HUES48 (cell line): Measurements from ENCODE around the gene CD302.
"Not testable (repeated sequence)": the region's sequence is repeated elsewhere in the genome, so short reads cannot be mapped to it uniquely, and the experiment has no call there.

Experiments
- H3K27ac ChIP-seq: one replicate; pipeline ENCODE4 v1.7.0; 2013; ENCODE audit warnings: low read depth, low read length, inconsistent platforms
- H3K27me3 ChIP-seq: 2 replicates; pipeline ENCODE4 v1.6.1; 2013; ENCODE audit warnings: mild to moderate bottlenecking, low read length; ENCODE audit not compliant: control insufficient read depth, insufficient read depth
- H3K36me3 ChIP-seq: 2 replicates; pipeline ENCODE4 v1.6.1; 2013; ENCODE audit warnings: low read length; ENCODE audit not compliant: control insufficient read depth, insufficient read depth
- H3K4me1 ChIP-seq: 2 replicates; pipeline ENCODE4 v1.6.1; 2013; ENCODE audit warnings: mild to moderate bottlenecking, low read length; ENCODE audit not compliant: control insufficient read depth, insufficient read depth
- H3K4me3 ChIP-seq: 2 replicates; pipeline ENCODE4 v1.5.1; 2013; ENCODE audit warnings: mild to moderate bottlenecking, low read depth, low read length
- H3K9ac ChIP-seq: 2 replicates; pipeline ENCODE4 v1.6.1; 2013; ENCODE audit warnings: mild to moderate bottlenecking, low read depth, low read length, moderate library complexity
- H3K9me3 ChIP-seq: 2 replicates; pipeline ENCODE4 v1.6.1; 2013; ENCODE audit warnings: low read length; ENCODE audit not compliant: control insufficient read depth, insufficient read depth

Gene CD302

GRCh38 chr2:159728629-159729028, 69.4 kb downstream of the CD302 start:
- H3K4me1 ChIP-seq = no peaks in the 10 kb centered on the region
- H3K9ac ChIP-seq = no peak overlapping the region
- no peak overlapping the region for H3K27ac ChIP-seq
- H3K9me3 ChIP-seq = no peaks in the 10 kb centered on the region
- H3K27me3 ChIP-seq = no peaks in the 10 kb centered on the region
- H3K36me3 ChIP-seq = peaks cover 60% of the 10 kb centered on the region
- H3K4me3 ChIP-seq = no peak overlapping the region

GRCh38 chr2:159725713-159726112, 72.3 kb downstream of the CD302 start:
- no peak overlapping the region for H3K9ac ChIP-seq
- no peaks in the 10 kb centered on the region for H3K27me3 ChIP-seq
- no peak overlapping the region for H3K4me3 ChIP-seq
- no peaks in the 10 kb centered on the region for H3K4me1 ChIP-seq
- no peak overlapping the region for H3K27ac ChIP-seq
- no peaks in the 10 kb centered on the region for H3K9me3 ChIP-seq
- peaks cover 51% of the 10 kb centered on the region for H3K36me3 ChIP-seq

GRCh38 chr2:159724795-159725572, 73.0 kb downstream of the CD302 start:
- not testable (repeated sequence) for H3K27ac ChIP-seq, H3K9ac ChIP-seq, H3K4me1 ChIP-seq, H3K27me3 ChIP-seq, H3K9me3 ChIP-seq, H3K4me3 ChIP-seq
- peaks cover 51% of the 10 kb centered on the region for H3K36me3 ChIP-seq

GRCh38 chr2:159722580-159722979, 75.4 kb downstream of the CD302 start:
- H3K27ac ChIP-seq = no peak overlapping the region
- H3K36me3 ChIP-seq = peaks cover 55% of the 10 kb centered on the region
- no peaks in the 10 kb centered on the region for H3K9me3 ChIP-seq
- H3K27me3 ChIP-seq = no peaks in the 10 kb centered on the region
- no peaks in the 10 kb centered on the region for H3K4me1 ChIP-seq
- H3K4me3 ChIP-seq = no peak overlapping the region
- H3K9ac ChIP-seq = no peak overlapping the region

- Histone ChIP-seq H3K4me1 (no peaks in the 10 kb centered on the region), H3K27ac (no peak overlapping the region), H3K27me3 (no peaks in the 10 kb centered on the region), H3K36me3 (peaks cover 74% of the 10 kb centered on the region), H3K4me3 (no peak overlapping the region), H3K9ac (no peak overlapping the region), H3K9me3 (no peaks in the 10 kb centered on the region)
Observed at GRCh38 chr2:159720676-159721075, 77.3 kb downstream of the CD302 start.
